RWPE1 (cell line): ENCODE measurements around the gene COG7.
A peak's percentile ranks its signal among the peaks of the same experiment; 100 is the strongest.
"Not testable (repeated sequence)": the region's sequence is repeated elsewhere in the genome, so short reads cannot be mapped to it uniquely, and the experiment has no call there.

ENCODE experiments used
- CTCF ChIA-PET: fragments of 350-600 bp; sonication (Branson Sonifier 250); formaldehyde crosslinking; extraction: SDS; loops from one replicate; lab custom pipeline; 2021; lab: Yijun Ruan, JAX
- POLR2A ChIA-PET: fragments of 400-600 bp; formaldehyde crosslinking; extraction: SDS; loops from one replicate; lab custom pipeline; 2020; ENCODE audit warnings: antibody characterized with exemption; ENCODE audit not compliant: low non-redundant PET; lab: Yijun Ruan, JAX
- DNase-seq: peaks from one replicate; pipeline ENCODE4 v3.0.0; 2012; ENCODE audit warnings: low spot score
- H3K27ac ChIP-seq: fragments of 450-650 bp; 2 replicates; pipeline ENCODE4 v1.5.1; 2017
- TF ChIP-seq, protein P1 (sequence below): fragments of 450-650 bp; conservative IDR thresholded peaks from 2 replicates; pipeline ENCODE4 v1.5.1; 2017; ENCODE audit warnings: low read depth, mild to moderate bottlenecking

Gene COG7

DNA sequence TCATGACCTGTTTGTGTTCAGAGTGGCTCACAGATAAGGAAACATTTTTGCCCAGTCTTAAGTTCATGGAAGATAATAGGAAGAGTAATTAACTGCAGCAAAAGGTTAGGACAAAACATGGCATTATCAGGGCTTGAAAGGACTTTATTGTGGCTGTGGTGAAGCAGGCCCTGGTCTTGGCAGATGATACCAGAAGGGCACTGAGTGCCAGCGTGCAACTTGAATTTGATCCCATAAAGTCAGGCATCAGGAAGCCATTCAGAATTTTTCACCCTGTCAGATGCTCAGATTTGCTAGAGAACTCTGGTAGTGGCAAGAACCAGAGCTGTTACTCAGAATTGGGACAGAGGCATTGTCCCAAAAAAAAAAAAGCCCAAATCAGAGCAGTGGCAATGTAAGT, 11.2 kb upstream of the COG7 start:
- TF ChIP-seq, protein P1, sequence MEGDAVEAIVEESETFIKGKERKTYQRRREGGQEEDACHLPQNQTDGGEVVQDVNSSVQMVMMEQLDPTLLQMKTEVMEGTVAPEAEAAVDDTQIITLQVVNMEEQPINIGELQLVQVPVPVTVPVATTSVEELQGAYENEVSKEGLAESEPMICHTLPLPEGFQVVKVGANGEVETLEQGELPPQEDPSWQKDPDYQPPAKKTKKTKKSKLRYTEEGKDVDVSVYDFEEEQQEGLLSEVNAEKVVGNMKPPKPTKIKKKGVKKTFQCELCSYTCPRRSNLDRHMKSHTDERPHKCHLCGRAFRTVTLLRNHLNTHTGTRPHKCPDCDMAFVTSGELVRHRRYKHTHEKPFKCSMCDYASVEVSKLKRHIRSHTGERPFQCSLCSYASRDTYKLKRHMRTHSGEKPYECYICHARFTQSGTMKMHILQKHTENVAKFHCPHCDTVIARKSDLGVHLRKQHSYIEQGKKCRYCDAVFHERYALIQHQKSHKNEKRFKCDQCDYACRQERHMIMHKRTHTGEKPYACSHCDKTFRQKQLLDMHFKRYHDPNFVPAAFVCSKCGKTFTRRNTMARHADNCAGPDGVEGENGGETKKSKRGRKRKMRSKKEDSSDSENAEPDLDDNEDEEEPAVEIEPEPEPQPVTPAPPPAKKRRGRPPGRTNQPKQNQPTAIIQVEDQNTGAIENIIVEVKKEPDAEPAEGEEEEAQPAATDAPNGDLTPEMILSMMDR, result no peak
- ChIA-PET CTCF (no interaction called here), POLR2A (no interaction called here)
- no peak overlapping the region for H3K27ac ChIP-seq
- DNase-seq, result no peak

DNA sequence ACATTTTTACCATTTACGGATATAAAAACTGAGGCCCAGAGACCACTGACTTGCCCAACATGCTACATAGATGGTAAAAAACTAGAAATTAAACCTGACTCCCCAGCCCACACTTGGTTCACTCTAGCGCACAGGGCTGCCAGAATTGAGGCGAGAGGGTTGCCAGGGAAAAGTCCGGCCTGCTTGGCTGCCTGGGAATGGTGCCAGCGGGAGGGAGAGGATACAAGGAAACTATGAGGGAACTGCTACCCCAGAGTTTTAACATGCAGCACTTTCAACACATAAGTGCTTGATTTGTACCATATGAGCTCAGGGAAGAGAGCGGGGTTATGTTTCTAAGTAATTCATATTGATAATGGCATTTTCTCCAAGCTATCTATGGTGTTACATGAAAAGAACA, 10.0 kb upstream of the COG7 start:
- DNase-seq, POLR2A ChIA-PET, H3K27ac ChIP-seq, CTCF ChIA-PET: not testable (repeated sequence)

DNA sequence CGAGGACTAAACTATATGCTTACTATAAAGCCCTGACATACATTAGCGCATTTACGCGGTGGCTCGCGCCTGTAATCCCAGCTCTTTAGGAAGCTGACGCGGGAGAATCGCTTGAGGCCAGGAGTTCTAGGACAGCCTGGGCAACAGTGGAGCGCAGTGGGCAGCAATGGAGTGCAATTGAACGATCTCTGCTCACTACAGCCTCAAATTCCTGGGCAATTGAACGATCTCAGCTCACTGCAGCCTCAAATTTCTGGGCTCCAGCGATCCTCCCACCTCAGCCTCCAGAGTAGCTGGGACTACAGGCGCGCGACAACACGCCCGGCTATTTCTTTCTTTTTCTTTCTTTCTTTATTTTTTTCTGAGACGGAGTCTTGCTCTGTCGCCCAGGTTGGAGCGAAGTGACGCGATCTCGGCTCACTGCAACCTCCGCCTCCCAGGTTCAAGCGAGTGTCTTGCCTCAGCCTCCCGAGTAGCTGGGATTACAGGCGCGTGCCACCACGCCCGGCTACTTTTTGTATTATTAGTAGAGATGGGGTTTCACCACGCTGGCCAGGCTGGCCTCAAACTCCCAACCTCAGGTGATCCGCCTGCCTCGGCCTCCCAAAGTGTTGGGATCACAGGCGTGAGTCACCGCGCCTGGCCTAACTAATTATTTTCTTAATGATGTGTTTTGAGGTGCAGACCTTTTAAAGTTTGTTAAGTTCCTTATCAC, 506 bp upstream of the COG7 start:
- TF ChIP-seq, protein P1, result no peak
- POLR2A ChIA-PET, result interaction anchor here (0.5 kb wide), 1 partner anchor 45 kb away, joined by 3 read pairs; no protein-coding TSS in a partner anchor
- peak overlapping the region; percentile 80 for H3K27ac ChIP-seq
- CTCF ChIA-PET, result interaction anchor here (0.6 to 0.7 kb wide), 2 partner anchors 147 to 1104 kb away, joined by 4 read pairs; no protein-coding TSS in a partner anchor
- DNase-seq, result no peak

DNA sequence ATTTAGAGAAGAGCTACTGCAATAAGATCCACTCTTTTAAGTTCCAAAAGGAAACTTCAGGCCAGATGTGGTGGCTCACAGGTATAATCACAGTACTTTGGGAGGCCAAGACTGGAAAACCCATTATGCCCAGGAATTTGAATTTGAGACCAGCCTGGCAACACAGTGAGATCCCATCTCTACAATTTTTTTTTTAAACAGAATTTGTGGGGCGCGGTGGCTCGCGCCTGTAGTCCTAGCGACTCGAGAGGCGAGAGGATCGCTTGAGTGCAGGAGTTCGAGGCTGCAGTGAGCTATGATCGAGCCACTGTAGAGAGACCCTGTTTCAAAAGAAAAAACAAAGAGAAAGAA, 793 bp downstream of the COG7 start:
- CTCF ChIA-PET, result interaction anchor here (0.5 to 0.7 kb wide), 3 partner anchors 35 to 442 kb away, joined by 3 read pairs; no protein-coding TSS in a partner anchor
- no peak for DNase-seq
- TF ChIP-seq, protein P1, result no peak
- peak overlapping the region; percentile 80 for H3K27ac ChIP-seq
- POLR2A ChIA-PET, result interaction anchor here (0.6 kb wide), 1 partner anchor 16 kb away, joined by 3 read pairs; no protein-coding TSS in a partner anchor

DNA sequence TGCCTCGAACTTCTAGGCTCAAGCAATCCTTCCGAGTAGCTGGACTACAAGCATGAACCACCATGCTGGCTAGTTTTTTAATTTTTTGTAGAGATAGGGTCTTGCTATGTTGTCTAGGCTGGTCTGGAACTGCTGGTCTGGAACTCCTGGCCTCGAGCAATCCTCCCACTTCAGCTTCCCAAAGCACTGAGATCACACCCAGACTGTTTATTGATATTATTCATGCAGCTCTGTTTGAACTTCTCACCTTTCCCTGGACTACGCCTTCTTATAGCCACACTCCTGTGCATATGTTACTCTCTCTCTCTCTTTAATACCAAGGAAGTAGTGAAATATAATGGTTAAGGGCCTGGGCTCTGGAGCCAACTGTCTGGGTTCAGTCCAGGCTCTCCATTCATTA, 4.6 kb downstream of the COG7 start:
- H3K27ac ChIP-seq, result no peak overlapping the region
- no peak for DNase-seq
- ChIA-PET POLR2A (no interaction called here), CTCF (no interaction called here)
- TF ChIP-seq, protein P1, result no peak

DNA sequence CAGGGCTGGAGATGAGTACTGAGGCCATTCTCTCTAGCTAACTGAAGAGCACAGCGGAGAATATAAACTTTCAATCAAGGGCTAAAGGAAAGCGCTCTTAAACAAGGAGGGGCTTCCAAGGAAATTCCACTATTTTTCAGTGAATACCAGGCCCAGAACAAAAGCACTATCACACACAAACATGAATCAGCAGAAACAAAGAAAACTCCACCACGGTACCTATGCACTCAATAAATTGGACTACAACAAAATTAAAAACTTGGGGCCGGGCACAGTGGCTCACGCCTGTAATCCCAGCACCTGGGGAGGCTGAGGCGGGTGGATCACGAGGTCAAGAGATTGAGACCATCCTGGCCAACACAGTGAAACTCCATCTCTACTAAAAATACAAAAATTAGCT, 15.4 kb downstream of the COG7 start:
- DNase-seq, H3K27ac ChIP-seq, POLR2A ChIA-PET: not testable (repeated sequence)
- CTCF ChIA-PET, result interaction anchor here (0.5 to 1.3 kb wide), 3 partner anchors 133 to 299 kb away, joined by 3 to 7 read pairs (median 3); partner anchors contain the start of gene SCNN1G

DNA sequence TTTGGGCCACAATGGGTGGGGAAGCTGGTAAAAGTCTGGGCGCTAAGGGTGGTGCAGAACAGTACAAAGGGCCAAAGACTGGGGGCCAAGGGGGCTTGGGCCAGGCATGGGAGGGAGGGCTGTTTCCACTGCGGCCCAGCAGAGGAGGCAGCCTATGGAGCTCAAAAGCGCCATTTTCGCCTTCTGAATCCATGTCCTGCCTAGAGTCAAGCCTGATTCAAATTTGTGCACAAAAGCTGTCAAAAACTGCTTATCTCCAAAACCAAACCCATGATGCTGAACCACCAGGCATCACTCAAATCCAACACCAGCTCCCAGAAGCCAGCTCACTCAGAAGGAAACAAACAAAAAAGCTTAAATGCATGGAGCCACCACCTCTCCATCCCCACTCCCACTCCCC, 16.0 kb downstream of the COG7 start:
- TF ChIP-seq, protein P1, result no peak
- ChIA-PET POLR2A (no interaction called here), CTCF (interaction anchor here (0.5 to 1.3 kb wide), 3 partner anchors 134 to 299 kb away, joined by 3 to 7 read pairs (median 3); partner anchors contain the start of gene SCNN1G)
- no peak for DNase-seq
- no peak overlapping the region for H3K27ac ChIP-seq
